Measurements from ENCODE around the gene FNTB.
A peak's percentile ranks its signal among the peaks of the same experiment; 100 is the strongest.
"Not testable (repeated sequence)": the region's sequence is repeated elsewhere in the genome, so short reads cannot be mapped to it uniquely, and the experiment has no call there.

The FNTB gene

GRCh38 chr14:65054471-65055085 lies 67.9 kb downstream of the FNTB start:
- DNase-seq, result no peak

GRCh38 chr14:65057695-65058094 lies 71.0 kb downstream of the FNTB start:
- DNase-seq, result no peak

- DNase-seq, result no peak
Observed at GRCh38 chr14:65062096-65063075, 75.7 kb downstream of the FNTB start.

- no peak for DNase-seq
Observed at GRCh38 chr14:65065719-65066118, 79.0 kb downstream of the FNTB start.

GRCh38 chr14:65069874-65070413 lies 83.2 kb downstream of the FNTB start:
- DNase-seq, result no peak

- DNase-seq, result peak; percentile 92 to 95
Observed at GRCh38 chr14:65070471-65070976, 83.8 kb downstream of the FNTB start.

GRCh38 chr14:65071544-65071943 lies 84.8 kb downstream of the FNTB start:
- no peak for DNase-seq

- no peak for DNase-seq
Observed at GRCh38 chr14:65072256-65072655, 85.6 kb downstream of the FNTB start.

GRCh38 chr14:65072937-65073336 lies 86.2 kb downstream of the FNTB start:
- DNase-seq, result no peak

GRCh38 chr14:65073605-65074201 lies 87.0 kb downstream of the FNTB start:
- DNase-seq, result no peak

- DNase-seq, result no peak
Observed at GRCh38 chr14:65074449-65075150, 87.9 kb downstream of the FNTB start.

GRCh38 chr14:65075628-65076325 lies 89.1 kb downstream of the FNTB start:
- no peak for DNase-seq

GRCh38 chr14:65077318-65077717 lies 90.6 kb downstream of the FNTB start:
- no peak for DNase-seq

GRCh38 chr14:65079201-65079600 lies 92.5 kb downstream of the FNTB start:
- DNase-seq, result no peak

- DNase-seq, result no peak
Observed at GRCh38 chr14:65079768-65080167, 93.1 kb downstream of the FNTB start.

GRCh38 chr14:65080960-65081747 lies 94.5 kb downstream of the FNTB start:
- DNase-seq, result no peak

- no peak for DNase-seq
Observed at GRCh38 chr14:65082930-65083329, 96.2 kb downstream of the FNTB start.

- DNase-seq, result no peak
Observed at GRCh38 chr14:65084554-65085505, 98.1 kb downstream of the FNTB start.

GRCh38 chr14:65086686-65087085 lies 100.0 kb downstream of the FNTB start:
- not testable (repeated sequence) for DNase-seq

- DNase-seq, result not testable (repeated sequence)
Observed at GRCh38 chr14:65087835-65088234, 101.1 kb downstream of the FNTB start.
